GM04503 (cell line): Measurements from ENCODE around the gene PPT2.

Experiments
- DNase-seq: peaks from one replicate; pipeline ENCODE4 v3.0.0-alpha.2; 2012; ENCODE audit warnings: low read depth

The PPT2 gene

GRCh38 chr6:32151863-32152768 lies 1.8 kb upstream of the PPT2 start, which contains the start of gene PRRT1:
TSS of gene PRRT1 (minus strand) at chr6:32151939. CDS start at chr6:32151827, 112 bp downstream.
- DNase-seq: no peak

- DNase-seq: no peak
Measured at GRCh38 chr6:32152769-32153563, 975 bp upstream of the PPT2 start.

- DNase-seq: no peak
Measured at GRCh38 chr6:32154514-32155161, 697 bp downstream of the PPT2 start.

GRCh38 chr6:32156891-32157290 lies 3.0 kb downstream of the PPT2 start:
- no peak for DNase-seq

GRCh38 chr6:32158052-32158451 lies 4.1 kb downstream of the PPT2 start:
- DNase-seq: no peak

GRCh38 chr6:32163559-32164258 lies 9.8 kb downstream of the PPT2 start:
- no peak for DNase-seq

- DNase-seq: no peak
Measured at GRCh38 chr6:32164295-32164694, 10.4 kb downstream of the PPT2 start, which contains the start of gene EGFL8. TSS of gene EGFL8 (plus strand) at chr6:32164595. CDS start at chr6:32166166, 1,571 bp downstream.

- no peak for DNase-seq
Measured at GRCh38 chr6:32166411-32167061, 12.6 kb downstream of the PPT2 start.

- no peak for DNase-seq
Measured at GRCh38 chr6:32167154-32167760, 13.3 kb downstream of the PPT2 start.

GRCh38 chr6:32167761-32168262 lies 13.9 kb downstream of the PPT2 start:
- no peak for DNase-seq

- DNase-seq: no peak
Measured at GRCh38 chr6:32168350-32168749, 14.4 kb downstream of the PPT2 start.

- no peak for DNase-seq
Measured at GRCh38 chr6:32168807-32169591, 15.1 kb downstream of the PPT2 start.

- DNase-seq: no peak
Measured at GRCh38 chr6:32170294-32170693, 16.4 kb downstream of the PPT2 start.

GRCh38 chr6:32171234-32171633 lies 17.3 kb downstream of the PPT2 start:
- DNase-seq: no peak

- no peak for DNase-seq
Measured at GRCh38 chr6:32173051-32173727, 19.2 kb downstream of the PPT2 start.

- DNase-seq: no peak
Measured at GRCh38 chr6:32174416-32174815, 20.5 kb downstream of the PPT2 start.

- DNase-seq: no peak
Measured at GRCh38 chr6:32175322-32175710, 21.4 kb downstream of the PPT2 start.

GRCh38 chr6:32175711-32176475 lies 22.0 kb downstream of the PPT2 start, which contains the start of gene AGPAT1:
TSS of gene AGPAT1 (minus strand) at chr6:32176084. CDS start at chr6:32171496, 4,588 bp downstream.
- DNase-seq: peak; percentile 84
